Measurements from ENCODE around the gene EME2.

- TF ChIP-seq POLR2A (IDR thresholded peaks at IDR 0.05; ENCODE audit: low read depth) (no peak), POLR2AphosphoS5 (IDR thresholded peaks at IDR 0.05) (no peak)
- TF ChIP-seq, protein P1, sequence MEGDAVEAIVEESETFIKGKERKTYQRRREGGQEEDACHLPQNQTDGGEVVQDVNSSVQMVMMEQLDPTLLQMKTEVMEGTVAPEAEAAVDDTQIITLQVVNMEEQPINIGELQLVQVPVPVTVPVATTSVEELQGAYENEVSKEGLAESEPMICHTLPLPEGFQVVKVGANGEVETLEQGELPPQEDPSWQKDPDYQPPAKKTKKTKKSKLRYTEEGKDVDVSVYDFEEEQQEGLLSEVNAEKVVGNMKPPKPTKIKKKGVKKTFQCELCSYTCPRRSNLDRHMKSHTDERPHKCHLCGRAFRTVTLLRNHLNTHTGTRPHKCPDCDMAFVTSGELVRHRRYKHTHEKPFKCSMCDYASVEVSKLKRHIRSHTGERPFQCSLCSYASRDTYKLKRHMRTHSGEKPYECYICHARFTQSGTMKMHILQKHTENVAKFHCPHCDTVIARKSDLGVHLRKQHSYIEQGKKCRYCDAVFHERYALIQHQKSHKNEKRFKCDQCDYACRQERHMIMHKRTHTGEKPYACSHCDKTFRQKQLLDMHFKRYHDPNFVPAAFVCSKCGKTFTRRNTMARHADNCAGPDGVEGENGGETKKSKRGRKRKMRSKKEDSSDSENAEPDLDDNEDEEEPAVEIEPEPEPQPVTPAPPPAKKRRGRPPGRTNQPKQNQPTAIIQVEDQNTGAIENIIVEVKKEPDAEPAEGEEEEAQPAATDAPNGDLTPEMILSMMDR (IDR thresholded peaks at IDR 0.05): no peak
Observed at GRCh38 chr16:1762879-1763520, 9.6 kb upstream of the EME2 start.
